ENCODE data around the gene KRTAP4-5. TPM values are rescaled to one million over a fixed set of nuclear protein-coding genes. Genes with fewer than 3 reads are reported as not detected.

KRTAP4-5 gene
- total RNA-seq, 6 donors from 2014 or later, result not detected

DNA sequence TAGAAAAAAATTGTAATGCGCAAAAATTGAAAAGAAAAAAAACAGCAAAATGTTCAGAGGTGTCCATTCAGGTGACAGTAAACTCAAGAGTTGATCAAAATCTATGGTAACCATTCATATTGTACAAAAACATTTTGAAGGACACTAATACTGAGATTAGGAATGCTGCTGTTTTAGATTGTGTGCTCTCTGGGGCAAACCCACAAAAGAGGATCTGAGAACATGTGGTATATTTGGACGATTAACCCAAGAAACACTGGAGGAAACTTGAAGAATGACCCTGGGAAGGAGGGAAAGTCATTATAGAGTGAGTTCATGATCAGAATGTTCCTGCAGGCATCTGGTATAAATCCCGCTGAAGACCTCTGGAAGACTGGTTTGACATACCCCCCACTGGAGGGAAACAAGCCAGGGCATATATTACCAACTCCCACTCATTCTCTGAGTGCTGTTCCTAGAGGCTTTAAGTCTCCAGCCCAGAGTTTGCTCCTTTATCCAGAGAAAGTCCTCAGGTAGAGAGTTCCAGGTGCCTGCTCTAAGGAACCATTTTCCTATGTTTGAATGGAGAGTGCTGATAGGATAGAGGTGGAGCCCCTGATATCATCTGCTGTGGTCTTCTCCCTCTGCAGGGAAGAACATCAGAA lies 27.2 kb upstream of the KRTAP4-5 start:
- 74 to 82% methylated on average over 3 of the region's 3 CpGs for WGBS, 2 donors
- Histone ChIP-seq H3K4me3 (no peak overlapping the region), H3K9me3 (no peaks in the 10 kb centered on the region), H3K36me3 (no peaks in the 10 kb centered on the region), H3K4me1 (no peaks in the 10 kb centered on the region), H3K27ac (no peak overlapping the region), H3K27me3 (no peaks in the 10 kb centered on the region)
- TF ChIP-seq POLR2AphosphoS5 (IDR thresholded peaks at IDR 0.05) (no peak), EP300 (IDR thresholded peaks at IDR 0.05) (no peak), POLR2A (IDR thresholded peaks at IDR 0.05) (no peak)
- TF ChIP-seq, protein P1, sequence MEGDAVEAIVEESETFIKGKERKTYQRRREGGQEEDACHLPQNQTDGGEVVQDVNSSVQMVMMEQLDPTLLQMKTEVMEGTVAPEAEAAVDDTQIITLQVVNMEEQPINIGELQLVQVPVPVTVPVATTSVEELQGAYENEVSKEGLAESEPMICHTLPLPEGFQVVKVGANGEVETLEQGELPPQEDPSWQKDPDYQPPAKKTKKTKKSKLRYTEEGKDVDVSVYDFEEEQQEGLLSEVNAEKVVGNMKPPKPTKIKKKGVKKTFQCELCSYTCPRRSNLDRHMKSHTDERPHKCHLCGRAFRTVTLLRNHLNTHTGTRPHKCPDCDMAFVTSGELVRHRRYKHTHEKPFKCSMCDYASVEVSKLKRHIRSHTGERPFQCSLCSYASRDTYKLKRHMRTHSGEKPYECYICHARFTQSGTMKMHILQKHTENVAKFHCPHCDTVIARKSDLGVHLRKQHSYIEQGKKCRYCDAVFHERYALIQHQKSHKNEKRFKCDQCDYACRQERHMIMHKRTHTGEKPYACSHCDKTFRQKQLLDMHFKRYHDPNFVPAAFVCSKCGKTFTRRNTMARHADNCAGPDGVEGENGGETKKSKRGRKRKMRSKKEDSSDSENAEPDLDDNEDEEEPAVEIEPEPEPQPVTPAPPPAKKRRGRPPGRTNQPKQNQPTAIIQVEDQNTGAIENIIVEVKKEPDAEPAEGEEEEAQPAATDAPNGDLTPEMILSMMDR (IDR thresholded peaks at IDR 0.05), result no peak
- ATAC-seq (ENCODE audit: low FRiP score in 2 of 2), result no peak
- no peak for DNase-seq

DNA sequence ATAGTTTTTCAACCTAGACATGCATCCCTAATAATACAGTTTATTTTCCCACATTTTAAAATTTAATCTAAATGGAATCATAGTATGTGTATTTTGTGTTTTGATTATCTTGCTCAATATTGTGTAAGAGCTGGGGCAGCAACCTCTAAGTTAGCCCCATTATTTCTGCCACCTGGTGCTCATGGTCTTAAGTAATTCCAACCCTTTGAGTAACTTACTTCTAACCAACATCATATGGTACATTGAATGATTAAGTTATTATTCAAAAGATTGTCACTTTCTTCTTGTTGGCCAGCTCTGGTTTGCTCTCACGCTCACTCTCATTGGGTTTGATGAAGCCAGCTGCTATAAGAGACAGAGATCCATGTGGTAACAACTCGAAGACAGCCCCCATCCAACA lies 22.3 kb upstream of the KRTAP4-5 start:
- Histone ChIP-seq H3K4me1 (no peaks in the 10 kb centered on the region), H3K27ac (no peak overlapping the region), H3K36me3 (no peaks in the 10 kb centered on the region), H3K4me3 (no peak overlapping the region), H3K27me3 (no peaks in the 10 kb centered on the region), H3K9me3 (no peaks in the 10 kb centered on the region)
- no peak for TF ChIP-seq EP300 (IDR thresholded peaks at IDR 0.05)
- no peak for TF ChIP-seq POLR2AphosphoS5 (IDR thresholded peaks at IDR 0.05)
- no peak for TF ChIP-seq POLR2A (IDR thresholded peaks at IDR 0.05)
- TF ChIP-seq, protein P1 (IDR thresholded peaks at IDR 0.05), result no peak
- DNase-seq (no peak), ATAC-seq (ENCODE audit: low FRiP score in 2 of 2) (no peak)
- WGBS, 2 donors, result 68 to 83% methylated on average over 2 of the region's 2 CpGs

DNA sequence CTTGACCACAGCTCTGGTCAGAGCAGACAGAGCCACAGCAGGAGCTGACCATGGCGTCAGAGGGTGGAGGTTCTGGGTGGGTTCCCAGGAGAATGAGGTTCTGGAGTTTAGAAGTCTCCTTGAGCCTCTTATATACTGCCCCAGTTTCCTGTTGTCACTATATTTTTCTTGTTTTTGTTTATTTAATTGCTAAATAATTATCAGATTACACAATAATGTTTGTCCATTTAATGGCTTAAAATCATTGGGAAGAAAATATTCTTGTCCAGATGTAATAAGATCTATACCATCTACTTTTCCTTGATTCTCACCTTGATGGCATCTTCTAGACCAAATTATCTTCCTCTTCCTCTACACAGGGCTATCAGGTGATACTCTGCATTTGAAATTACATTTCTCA lies 18.5 kb upstream of the KRTAP4-5 start, which contains the start of gene KRTAP4-3:
Gene KRTAP4-3, minus strand, starts transcription at position 101 of the 400 bp plus-strand sequence. Its CDS starts 49 bp downstream, at position 52.
- DNase-seq, result no peak
- no peak within 1 kb of the TSS for H3K4me3 ChIP-seq
- H3K27me3 ChIP-seq, result no peaks in the 10 kb centered on the region
- H3K27ac ChIP-seq, result no peak within 1 kb of the TSS
- no peaks in the 10 kb centered on the region for H3K4me1 ChIP-seq
- ATAC-seq (ENCODE audit: low FRiP score in 2 of 2), result no peak
- H3K36me3 ChIP-seq, result no peaks in the 10 kb centered on the region
- WGBS, 2 donors, result 68 to 80% methylated on average over 1 of the region's 1 CpG
- TF ChIP-seq, protein P1 (IDR thresholded peaks at IDR 0.05), result no peak
- TF ChIP-seq EP300 (IDR thresholded peaks at IDR 0.05) (no peak), POLR2AphosphoS5 (IDR thresholded peaks at IDR 0.05) (no peak), POLR2A (IDR thresholded peaks at IDR 0.05) (no peak)
- H3K9me3 ChIP-seq, result no peaks in the 10 kb centered on the region

DNA sequence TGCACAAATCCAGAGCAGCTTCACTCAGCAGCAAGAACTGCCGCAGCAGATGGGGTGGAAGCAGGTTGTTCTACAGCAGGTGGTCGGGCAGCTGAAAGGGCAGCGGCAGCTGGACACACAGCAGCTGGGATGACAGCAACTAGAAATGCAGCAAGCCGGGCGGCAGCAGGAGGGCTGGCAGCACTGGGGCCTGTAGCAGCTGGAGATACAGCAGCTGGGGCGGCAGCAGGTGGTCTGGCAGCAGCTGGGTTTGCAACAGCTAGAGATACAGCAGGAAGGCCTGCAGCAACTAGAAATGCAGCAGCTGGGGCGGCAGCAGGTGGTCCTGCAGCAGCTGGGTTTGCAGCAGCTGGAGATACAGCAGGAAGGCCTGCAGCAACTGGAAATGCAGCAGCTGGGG lies 17.9 kb upstream of the KRTAP4-5 start:
- DNase-seq, result peak in 1 of 2 donors; percentile 50
- no peak for ATAC-seq (ENCODE audit: low FRiP score in 2 of 2)
- 81 to 89% methylated on average over 5 to 7 of the region's 7 CpGs for WGBS, 2 donors
- H3K36me3 ChIP-seq, result no peaks in the 10 kb centered on the region
- H3K4me1 ChIP-seq, result no peaks in the 10 kb centered on the region
- no peaks in the 10 kb centered on the region for H3K27me3 ChIP-seq
- H3K9me3 ChIP-seq, result no peaks in the 10 kb centered on the region
- no peak overlapping the region for H3K4me3 ChIP-seq
- no peak overlapping the region for H3K27ac ChIP-seq
- TF ChIP-seq POLR2A (IDR thresholded peaks at IDR 0.05), result no peak
- no peak for TF ChIP-seq POLR2AphosphoS5 (IDR thresholded peaks at IDR 0.05)
- TF ChIP-seq, protein P1 (IDR thresholded peaks at IDR 0.05), result no peak
- no peak for TF ChIP-seq EP300 (IDR thresholded peaks at IDR 0.05)

DNA sequence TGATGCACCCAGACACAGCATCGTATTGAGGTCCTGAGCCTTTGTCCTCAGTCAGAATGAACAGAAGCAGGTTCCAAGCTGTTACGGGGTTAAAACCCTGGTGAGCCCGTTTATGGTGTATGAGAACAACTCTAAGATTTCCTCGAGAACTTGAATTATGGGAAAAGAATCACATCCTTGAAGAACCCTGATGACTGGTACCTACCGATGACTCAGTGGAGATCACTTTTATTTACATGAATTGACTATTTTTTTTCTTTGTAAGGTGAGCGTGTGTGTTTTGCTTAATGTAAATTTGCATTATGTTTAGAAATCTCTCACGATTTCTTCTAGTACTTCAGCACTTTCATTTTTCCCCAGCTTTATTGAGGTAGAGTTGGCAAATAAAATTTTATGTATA lies 14.2 kb upstream of the KRTAP4-5 start:
- TF ChIP-seq, protein P1 (IDR thresholded peaks at IDR 0.05), result no peak
- TF ChIP-seq POLR2A (IDR thresholded peaks at IDR 0.05), result no peak
- no peak for TF ChIP-seq EP300 (IDR thresholded peaks at IDR 0.05)
- TF ChIP-seq POLR2AphosphoS5 (IDR thresholded peaks at IDR 0.05), result no peak
- H3K27me3 ChIP-seq, result no peaks in the 10 kb centered on the region
- WGBS, 2 donors, result 62 to 73% methylated on average over 7 of the region's 7 CpGs

More for the DNA sequence above, 14.2 kb upstream of the KRTAP4-5 start:
- no peak for ATAC-seq (ENCODE audit: low FRiP score in 2 of 2)
- H3K27ac ChIP-seq, result no peak overlapping the region
- H3K4me1 ChIP-seq, result no peaks in the 10 kb centered on the region
- H3K36me3 ChIP-seq, result no peaks in the 10 kb centered on the region
- H3K9me3 ChIP-seq, result no peaks in the 10 kb centered on the region
- no peak for DNase-seq
- H3K4me3 ChIP-seq, result no peak overlapping the region
